ACHN (cell line): ENCODE data around the gene ITGA4.
A peak's percentile ranks its signal among the peaks of the same experiment; 100 is the strongest.

Experiments
- DNase-seq: peaks from one replicate; pipeline ENCODE4 v3.0.0-alpha.2; 2015
- in situ Hi-C: cut with HindIII; loops from 2 replicates; pipeline ENCODE4 v1.10.0; 2017; ENCODE audit warnings: low sequenced_read_pairs, low pct_ligation_motif_present, low pct_unique_long_range_greater_than_20kb

Gene ITGA4

GRCh38 chr2:181474222-181474881 is 17.2 kb downstream of the ITGA4 start:
- in situ Hi-C loops = no loop called here
- no peak for DNase-seq

- in situ Hi-C loops = no loop called here
Observed at GRCh38 chr2:181483211-181483610, 26.0 kb downstream of the ITGA4 start.

GRCh38 chr2:181483876-181484275 is 26.7 kb downstream of the ITGA4 start:
- DNase-seq = no peak
- in situ Hi-C loops = no loop called here

More at GRCh38 chr2:181483211-181483610, 26.0 kb downstream of the ITGA4 start:
- DNase-seq = no peak

- no peak for DNase-seq
- in situ Hi-C loops = no loop called here
Observed at GRCh38 chr2:181484851-181485637, 27.9 kb downstream of the ITGA4 start.

GRCh38 chr2:181485638-181485946 is 28.4 kb downstream of the ITGA4 start:
- no peak for DNase-seq
- in situ Hi-C loops = no loop called here

- in situ Hi-C loops = no loop called here
- DNase-seq = no peak
Observed at GRCh38 chr2:181499231-181499630, 42.0 kb downstream of the ITGA4 start.

- in situ Hi-C loops = no loop called here
- no peak for DNase-seq
Observed at GRCh38 chr2:181500201-181500600, 43.0 kb downstream of the ITGA4 start.

GRCh38 chr2:181515719-181516118 is 58.5 kb downstream of the ITGA4 start:
- in situ Hi-C loops = no loop called here

GRCh38 chr2:181516992-181517391 is 59.8 kb downstream of the ITGA4 start:
- in situ Hi-C loops = no loop called here
- DNase-seq = no peak

More at GRCh38 chr2:181515719-181516118, 58.5 kb downstream of the ITGA4 start:
- no peak for DNase-seq

- in situ Hi-C loops = no loop called here
- no peak for DNase-seq
Observed at GRCh38 chr2:181517685-181518301, 60.6 kb downstream of the ITGA4 start.

- no peak for DNase-seq
- in situ Hi-C loops = no loop called here
Observed at GRCh38 chr2:181520253-181520652, 63.1 kb downstream of the ITGA4 start.

GRCh38 chr2:181523756-181524155 is 66.6 kb downstream of the ITGA4 start:
- in situ Hi-C loops = no loop called here
- DNase-seq = no peak

GRCh38 chr2:181526014-181526413 is 68.8 kb downstream of the ITGA4 start:
- no peak for DNase-seq
- in situ Hi-C loops = no loop called here

- in situ Hi-C loops = no loop called here
- DNase-seq = no peak
Observed at GRCh38 chr2:181527058-181527457, 69.9 kb downstream of the ITGA4 start.

- no peak for DNase-seq
- in situ Hi-C loops = no loop called here
Observed at GRCh38 chr2:181528441-181528840, 71.3 kb downstream of the ITGA4 start.

- in situ Hi-C loops = no loop called here
- DNase-seq = no peak
Observed at GRCh38 chr2:181536730-181537129, 79.5 kb downstream of the ITGA4 start.

- in situ Hi-C loops = no loop called here
- no peak for DNase-seq
Observed at GRCh38 chr2:181540421-181540820, 83.2 kb downstream of the ITGA4 start.

GRCh38 chr2:181542170-181542569 is 85.0 kb downstream of the ITGA4 start:
- no peak for DNase-seq

GRCh38 chr2:181546086-181546485 is 88.9 kb downstream of the ITGA4 start:
- DNase-seq = no peak

More at GRCh38 chr2:181542170-181542569, 85.0 kb downstream of the ITGA4 start:
- in situ Hi-C loops = no loop called here

GRCh38 chr2:181552808-181553207 is 95.6 kb downstream of the ITGA4 start:
- DNase-seq = peak; percentile 33
- in situ Hi-C loops = loop anchor here (25.0 kb wide), 1 partner anchor 159 kb away; no protein-coding TSS in a partner anchor

More at GRCh38 chr2:181546086-181546485, 88.9 kb downstream of the ITGA4 start:
- in situ Hi-C loops = no loop called here
